GM10266 (cell line): ENCODE results near the gene TJP3.
A peak's percentile ranks its signal among the peaks of the same experiment; 100 is the strongest.

Experiments
- DNase-seq: peaks from one replicate; pipeline ENCODE4 v3.0.0; 2012; ENCODE audit errors: extremely low spot score
- CTCF ChIP-seq: IDR thresholded peaks from 2 replicates; pipeline ENCODE4 v1.5.1; 2012; ENCODE audit warnings: mild to moderate bottlenecking, low read depth; ENCODE audit not compliant: control insufficient read depth, insufficient read depth; ENCODE audit errors: missing control alignments

Gene TJP3

DNA sequence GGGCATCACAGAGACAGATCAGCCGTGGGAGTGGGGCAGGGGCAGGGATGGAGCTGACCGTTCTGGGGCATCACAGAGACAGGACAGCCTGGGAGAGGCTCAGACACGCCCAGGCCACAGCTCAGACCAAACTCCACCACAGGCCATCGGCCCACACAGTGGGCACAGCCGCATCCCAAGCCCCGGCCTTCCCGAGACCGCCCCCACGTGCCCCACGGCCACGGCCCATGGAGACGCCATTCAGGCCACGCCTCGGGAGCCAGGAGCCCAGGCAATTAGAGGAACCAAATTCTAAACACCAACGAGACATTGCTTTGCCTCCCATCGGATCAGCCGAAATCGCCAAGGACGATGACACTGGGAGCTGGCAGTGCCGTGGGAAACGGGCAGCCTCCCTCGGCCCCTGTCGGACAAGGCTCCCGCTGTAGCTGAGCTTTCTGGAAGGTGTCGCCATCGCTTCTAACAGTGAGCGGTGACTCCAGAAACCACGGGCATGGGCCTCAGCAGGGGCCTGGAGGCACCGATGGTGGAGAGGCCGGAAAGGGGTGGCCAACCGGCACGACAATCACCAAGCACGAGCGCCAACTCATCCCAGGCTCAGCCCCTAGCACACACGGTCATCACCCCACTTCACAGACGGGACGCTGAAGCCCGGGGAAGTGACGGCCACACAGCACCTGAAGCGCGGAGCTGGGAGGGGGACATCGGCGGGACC lies 10.4 kb upstream of the TJP3 start:
- peak; percentile 17 for DNase-seq
- no peak for TF ChIP-seq CTCF

DNA sequence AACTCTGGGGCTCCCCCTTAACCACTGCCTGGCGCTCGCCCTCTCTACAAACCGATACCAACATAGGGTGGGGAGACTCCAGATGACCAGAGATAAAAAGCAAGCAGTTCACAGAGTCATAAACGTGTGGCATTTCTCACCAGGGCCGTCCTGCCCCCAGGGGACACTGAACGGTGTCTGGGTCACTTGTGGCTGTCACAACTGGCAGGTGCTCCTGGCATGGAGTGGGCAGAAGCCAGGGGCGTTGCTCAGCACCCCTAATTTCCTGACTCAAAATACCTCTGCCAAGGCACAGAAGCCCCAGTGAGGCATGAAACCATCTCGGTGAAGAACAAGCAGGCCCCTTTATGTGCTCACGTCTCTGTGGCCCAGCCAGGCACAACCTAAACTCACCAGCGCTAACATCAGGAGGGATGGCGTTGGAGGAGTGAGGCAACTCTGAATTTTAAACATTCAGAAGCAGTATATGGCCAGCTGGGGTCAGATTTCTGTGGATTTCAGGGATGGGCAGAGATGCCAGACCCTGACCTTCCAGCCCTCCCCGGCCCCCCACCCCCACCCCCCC lies 9.7 kb upstream of the TJP3 start:
- peak; percentile 59 for DNase-seq
- no peak for TF ChIP-seq CTCF

DNA sequence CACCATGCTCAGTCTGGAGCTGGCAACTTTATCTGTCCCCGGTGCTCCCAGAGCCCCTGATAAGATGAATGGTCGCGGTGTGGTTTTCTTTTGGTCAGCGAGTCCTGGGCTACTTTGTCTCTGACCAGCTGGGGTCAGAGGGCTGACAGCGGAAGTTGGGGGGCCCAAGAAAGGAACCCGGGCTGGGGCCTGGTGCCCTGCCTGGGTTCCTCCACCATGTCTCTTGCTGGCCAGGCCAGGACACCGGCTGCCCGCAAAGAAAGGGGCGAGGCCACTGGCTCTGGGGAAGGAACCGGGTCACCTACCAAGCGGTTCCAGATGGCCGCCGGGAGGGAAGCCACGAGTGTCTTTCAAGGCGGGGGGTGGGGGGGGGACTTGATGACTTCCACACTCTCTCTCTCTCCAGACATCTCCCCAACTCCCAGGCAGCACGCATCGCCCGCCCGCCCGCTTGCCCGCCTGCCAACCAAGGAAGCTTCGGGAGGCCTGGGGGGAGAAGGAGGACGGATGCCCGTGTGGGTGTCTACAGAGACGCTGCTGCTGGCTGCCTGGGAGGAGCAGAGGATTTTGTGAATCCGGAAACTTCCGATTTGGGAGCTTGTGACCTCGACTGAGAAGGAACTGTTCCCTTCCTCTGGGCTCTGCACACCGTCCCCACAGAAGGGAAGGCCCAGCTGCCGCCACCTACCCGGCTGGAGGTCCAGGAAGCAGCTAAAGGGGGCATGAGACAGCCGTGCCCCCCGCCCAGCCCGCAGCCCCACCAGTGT lies 9.0 kb upstream of the TJP3 start:
- peak; percentile 2 for TF ChIP-seq CTCF
- DNase-seq, result peak; percentile 73

GRCh38 chr19:3699741-3700241 lies 8.4 kb upstream of the TJP3 start:
- DNase-seq, result no peak
- TF ChIP-seq CTCF, result no peak

GRCh38 chr19:3700242-3701032 lies 7.7 kb upstream of the TJP3 start, which contains the start of gene PIP5K1C:
Gene PIP5K1C (minus strand): TSS chr19:3700468. CDS start chr19:3700390, 78 bp downstream.
- peak; percentile 98 for DNase-seq
- peak; percentile 84 for TF ChIP-seq CTCF

DNA sequence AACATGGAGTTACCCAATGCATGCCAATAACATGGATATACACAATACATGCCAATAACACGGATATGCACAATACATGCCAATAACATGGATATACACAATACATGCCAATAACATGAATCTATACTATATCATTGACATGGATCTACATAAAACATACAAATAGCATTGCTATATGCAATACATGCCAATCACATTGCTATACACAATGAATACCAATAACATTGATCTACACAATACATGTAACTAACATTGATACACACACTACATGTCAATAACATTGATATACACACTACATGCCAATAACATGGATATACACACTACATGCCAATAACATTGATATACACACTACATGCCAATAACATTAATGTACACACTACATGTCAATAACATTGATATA lies 7.0 kb upstream of the TJP3 start:
- TF ChIP-seq CTCF, result no peak
- DNase-seq, result no peak
